ENCODE results near the gene USP21.

The USP21 gene

DNA sequence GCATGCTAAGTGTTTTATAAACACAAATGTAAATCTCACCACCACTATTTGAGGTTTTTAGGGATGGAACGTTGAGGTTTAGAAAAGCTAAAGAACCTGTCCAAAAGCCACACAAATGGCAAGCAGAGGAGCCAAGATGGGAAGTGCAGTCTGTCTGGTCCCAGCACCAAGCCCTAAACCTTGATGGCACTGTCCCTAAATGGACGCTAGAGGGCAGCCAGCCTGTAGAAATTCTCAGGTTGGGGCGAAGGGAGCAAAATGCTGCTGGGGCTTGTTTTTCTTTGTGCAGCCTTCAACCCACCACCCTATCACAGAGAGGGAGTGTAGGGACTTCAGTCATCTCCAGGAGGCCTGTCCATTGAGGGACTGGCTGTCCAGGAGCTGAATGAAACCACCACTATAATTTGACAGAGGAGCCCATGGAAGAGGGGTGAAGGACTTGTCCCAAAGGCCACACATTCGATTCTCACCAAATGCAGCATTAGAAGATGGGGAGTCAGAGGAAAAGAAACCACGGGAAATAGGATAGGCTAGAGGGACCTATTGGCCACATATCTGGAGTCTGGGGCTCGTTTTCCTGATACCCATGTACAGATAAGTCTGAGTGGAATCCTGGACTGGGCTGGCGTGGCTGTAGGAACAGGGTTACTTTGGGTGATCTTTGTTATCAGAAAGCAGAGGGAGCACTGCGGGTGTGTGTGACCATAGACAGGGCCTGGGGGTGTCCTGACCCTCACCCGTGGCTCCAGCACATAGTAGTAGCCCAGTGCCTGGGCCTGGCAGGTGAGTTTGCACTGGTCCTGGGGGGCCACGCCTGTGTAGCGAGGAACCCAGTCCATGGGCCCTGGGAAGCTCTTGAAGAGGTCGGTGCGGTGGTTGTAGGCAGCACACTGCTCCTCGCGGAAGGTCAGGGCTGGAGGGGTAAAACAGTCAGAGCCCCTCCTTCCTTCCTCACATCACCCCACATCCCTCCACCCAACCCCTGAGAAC lies 33.5 kb downstream of the USP21 start:
- Histone ChIP-seq H3K4me1 (ENCODE audit: control insufficient read depth, insufficient read depth, low read length) (peaks cover 15% of the 10 kb centered on the region), H3K27ac (ENCODE audit: insufficient read depth, low read depth, low read length, poor library complexity, severe bottlenecking) (no peak overlapping the region), H3K36me3 (ENCODE audit: control insufficient read depth, insufficient read depth, low read length) (no peaks in the 10 kb centered on the region), H3K9me3 (ENCODE audit: control insufficient read depth, low read length) (no peaks in the 10 kb centered on the region), H3K27me3 (ENCODE audit: control insufficient read depth, insufficient read depth, low read length, poor library complexity, severe bottlenecking) (no peaks in the 10 kb centered on the region), H3K4me3 (ENCODE audit: insufficient read depth, low read depth, low read length) (no peak overlapping the region)
- WGBS, 2 experiments, result 71 to 74% methylated on average over 15 of the region's 15 CpGs

DNA sequence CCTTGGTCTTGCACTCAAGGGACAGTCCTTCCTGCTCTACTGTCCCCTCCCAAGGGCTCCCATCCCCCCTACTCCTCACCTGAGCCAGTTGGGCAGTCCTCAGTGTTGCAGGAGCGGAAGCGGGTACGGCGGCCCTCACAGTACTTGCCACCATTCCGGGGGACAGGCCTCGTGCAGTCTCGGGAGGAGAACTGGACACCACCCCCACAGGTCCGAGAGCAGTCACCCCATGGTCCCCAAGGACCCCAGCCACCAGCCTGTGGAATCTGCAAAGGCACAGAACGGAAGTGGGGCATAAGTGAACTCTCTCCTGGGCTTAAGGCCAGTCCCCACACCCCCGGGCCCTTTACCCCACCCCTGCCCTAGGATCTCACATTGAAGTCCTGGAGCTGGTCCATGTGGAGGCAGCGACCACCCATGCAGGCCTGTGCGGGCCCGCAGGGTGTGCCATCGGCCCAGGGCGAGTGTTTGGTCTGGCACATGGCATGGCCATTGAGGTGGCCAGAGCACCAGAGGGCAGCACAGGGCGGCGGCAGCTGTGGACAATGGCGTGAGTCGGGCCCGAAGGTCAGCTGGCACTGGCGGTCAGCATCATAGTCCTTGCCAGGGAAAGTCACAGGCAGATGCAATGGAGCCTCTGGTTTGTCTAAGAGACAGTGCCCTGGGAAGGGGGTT lies 34.4 kb downstream of the USP21 start:
- peaks cover 24% of the 10 kb centered on the region for H3K4me1 ChIP-seq (ENCODE audit: control insufficient read depth, insufficient read depth, low read length)
- WGBS, 2 experiments, result 94 to 95% methylated on average over 21 of the region's 21 CpGs
- H3K27ac ChIP-seq (ENCODE audit: insufficient read depth, low read depth, low read length, poor library complexity, severe bottlenecking), result no peak overlapping the region
- no peaks in the 10 kb centered on the region for H3K9me3 ChIP-seq (ENCODE audit: control insufficient read depth, low read length)
- H3K36me3 ChIP-seq (ENCODE audit: control insufficient read depth, insufficient read depth, low read length), result no peaks in the 10 kb centered on the region
- no peaks in the 10 kb centered on the region for H3K27me3 ChIP-seq (ENCODE audit: control insufficient read depth, insufficient read depth, low read length, poor library complexity, severe bottlenecking)
- no peak overlapping the region for H3K4me3 ChIP-seq (ENCODE audit: insufficient read depth, low read depth, low read length)

DNA sequence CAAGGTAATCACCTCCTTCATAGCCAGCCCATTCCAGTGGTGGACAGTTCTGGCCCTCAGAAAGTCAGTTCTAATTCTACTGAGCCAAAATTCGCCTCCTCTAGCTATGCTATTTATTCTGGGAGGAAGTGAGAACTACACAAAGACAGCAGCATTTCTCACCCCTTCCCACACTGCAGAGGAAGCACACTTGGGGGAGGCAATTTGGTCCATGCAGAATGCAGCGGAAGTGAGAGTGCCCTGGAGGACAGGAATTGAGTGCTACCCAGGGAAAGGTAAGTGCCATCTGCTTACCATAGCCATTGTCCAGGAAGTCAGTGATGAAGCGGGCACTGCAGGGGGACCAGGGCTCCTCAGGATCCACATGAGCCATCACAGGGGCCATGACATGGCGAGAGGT lies 35.9 kb downstream of the USP21 start:
- H3K4me3 ChIP-seq (ENCODE audit: insufficient read depth, low read depth, low read length), result no peak overlapping the region

DNA sequence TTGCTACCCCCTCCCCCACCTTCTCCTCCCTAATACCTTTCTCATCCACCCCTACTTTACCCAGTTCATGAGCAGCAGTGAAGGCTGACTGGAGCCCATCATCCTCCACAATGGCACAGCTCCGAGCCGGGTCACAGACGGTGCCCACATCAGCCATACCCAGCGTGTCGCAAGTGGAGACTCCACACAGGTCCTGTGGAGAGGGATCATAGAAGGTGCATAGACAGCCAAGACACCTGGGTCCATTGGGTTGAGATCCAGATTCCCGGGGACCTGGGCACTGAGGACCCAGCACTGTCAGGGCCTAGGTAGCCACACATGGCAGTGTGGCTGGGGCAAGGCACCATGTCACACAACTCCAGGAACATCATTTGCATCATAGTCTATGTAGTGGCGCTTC lies 36.8 kb downstream of the USP21 start:
- Histone ChIP-seq H3K27me3 (ENCODE audit: control insufficient read depth, insufficient read depth, low read length, poor library complexity, severe bottlenecking) (no peaks in the 10 kb centered on the region), H3K36me3 (ENCODE audit: control insufficient read depth, insufficient read depth, low read length) (no peaks in the 10 kb centered on the region), H3K9me3 (ENCODE audit: control insufficient read depth, low read length) (no peaks in the 10 kb centered on the region), H3K27ac (ENCODE audit: insufficient read depth, low read depth, low read length, poor library complexity, severe bottlenecking) (no peak overlapping the region), H3K4me1 (ENCODE audit: control insufficient read depth, insufficient read depth, low read length) (peaks cover 48% of the 10 kb centered on the region), H3K4me3 (ENCODE audit: insufficient read depth, low read depth, low read length) (no peak overlapping the region)
- 96 to 97% methylated on average over 7 of the region's 7 CpGs for WGBS, 2 experiments

More for the DNA sequence above, 35.9 kb downstream of the USP21 start:
- Histone ChIP-seq H3K27ac (ENCODE audit: insufficient read depth, low read depth, low read length, poor library complexity, severe bottlenecking) (no peak overlapping the region), H3K36me3 (ENCODE audit: control insufficient read depth, insufficient read depth, low read length) (no peaks in the 10 kb centered on the region), H3K9me3 (ENCODE audit: control insufficient read depth, low read length) (no peaks in the 10 kb centered on the region), H3K27me3 (ENCODE audit: control insufficient read depth, insufficient read depth, low read length, poor library complexity, severe bottlenecking) (no peaks in the 10 kb centered on the region), H3K4me1 (ENCODE audit: control insufficient read depth, insufficient read depth, low read length) (peaks cover 39% of the 10 kb centered on the region)
- 90 to 94% methylated on average over 4 of the region's 4 CpGs for WGBS, 2 experiments

DNA sequence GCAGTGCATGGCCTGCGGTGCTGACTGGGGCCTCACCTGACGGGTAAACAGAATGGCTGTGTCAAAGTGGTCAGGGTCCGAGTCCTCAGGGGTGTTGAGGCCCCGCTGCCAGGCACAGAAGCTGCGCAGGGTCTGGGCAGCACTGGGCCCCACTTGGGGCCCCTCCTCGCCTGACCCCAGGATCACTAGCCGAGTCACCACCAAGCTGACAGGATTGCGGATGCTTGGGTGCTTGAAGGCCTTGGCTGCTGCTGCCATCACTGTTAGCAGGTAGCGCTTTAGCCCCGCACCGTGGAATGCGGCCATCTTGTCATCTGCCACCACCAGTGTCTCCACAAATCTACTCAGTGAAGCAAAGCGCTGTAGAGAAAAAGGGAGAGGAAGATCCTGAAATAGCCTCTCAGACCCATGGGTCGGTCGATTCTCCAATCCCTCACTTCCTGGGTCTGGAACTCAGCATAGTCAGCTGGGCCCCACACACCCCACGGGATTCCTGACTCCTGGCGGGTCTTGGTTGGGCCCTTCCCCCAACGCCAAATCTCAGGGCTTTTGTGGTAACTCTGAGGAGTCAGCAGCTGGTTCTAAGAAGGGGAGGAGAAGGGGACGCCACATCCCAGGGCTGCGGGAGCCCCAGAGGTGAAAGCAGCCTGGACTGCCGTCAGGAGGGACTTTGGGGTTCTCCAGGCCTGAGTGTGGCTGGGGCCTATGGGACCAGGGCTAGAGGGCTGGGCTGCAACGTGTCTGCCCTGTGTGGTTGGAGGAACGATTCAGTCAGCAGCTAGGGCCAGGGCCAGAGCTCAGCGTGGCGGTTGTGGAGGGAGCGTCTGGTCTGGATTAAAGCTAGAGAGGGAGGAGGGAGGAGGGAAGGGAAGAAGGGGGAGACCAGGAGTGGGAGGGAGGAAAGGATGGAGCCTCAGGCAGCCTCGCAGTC lies 37.5 kb downstream of the USP21 start:
- no peaks in the 10 kb centered on the region for H3K27me3 ChIP-seq (ENCODE audit: control insufficient read depth, insufficient read depth, low read length, poor library complexity, severe bottlenecking)
- H3K4me1 ChIP-seq (ENCODE audit: control insufficient read depth, insufficient read depth, low read length), result peaks cover 54% of the 10 kb centered on the region
- peak overlapping the region; percentile 16 for H3K4me3 ChIP-seq (ENCODE audit: insufficient read depth, low read depth, low read length)
- no peaks in the 10 kb centered on the region for H3K9me3 ChIP-seq (ENCODE audit: control insufficient read depth, low read length)
- no peaks in the 10 kb centered on the region for H3K36me3 ChIP-seq (ENCODE audit: control insufficient read depth, insufficient read depth, low read length)
- H3K27ac ChIP-seq (ENCODE audit: insufficient read depth, low read depth, low read length, poor library complexity, severe bottlenecking), result peak overlapping the region; percentile 40
- 70 to 72% methylated on average over 27 of the region's 27 CpGs for WGBS, 2 experiments

DNA sequence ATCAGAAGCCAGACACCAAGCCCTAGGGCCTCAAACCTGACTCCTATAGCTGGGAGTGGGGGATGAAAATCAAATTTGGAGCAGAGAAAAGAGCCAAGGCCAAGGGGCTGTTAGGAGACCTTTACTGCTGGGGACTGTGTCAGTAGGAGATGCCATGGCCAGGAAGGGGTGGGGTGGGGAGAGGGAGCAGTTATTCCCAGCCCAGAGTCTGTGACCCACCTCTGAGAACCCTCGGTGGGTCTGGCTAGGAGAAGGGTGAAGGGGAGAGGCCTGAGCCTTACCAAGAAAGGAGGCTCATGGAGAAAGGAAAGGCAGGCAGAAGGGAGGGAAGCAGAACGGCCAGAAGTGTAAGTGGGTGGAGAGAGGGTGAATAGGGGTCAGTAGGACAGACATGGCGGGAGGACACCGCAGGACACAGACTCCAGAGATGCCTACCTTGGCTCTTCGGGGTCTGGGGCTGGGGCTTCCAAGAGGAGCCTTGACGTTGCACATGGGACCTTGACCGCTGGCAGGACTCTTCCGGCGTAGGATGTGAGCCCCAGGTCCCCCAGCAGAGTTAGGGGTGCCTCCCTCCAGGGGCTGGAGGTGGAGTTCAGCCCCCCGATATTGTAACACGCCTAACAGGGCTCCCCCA lies 38.4 kb downstream of the USP21 start:
- H3K4me1 ChIP-seq (ENCODE audit: control insufficient read depth, insufficient read depth, low read length), result peaks cover 54% of the 10 kb centered on the region
- no peaks in the 10 kb centered on the region for H3K36me3 ChIP-seq (ENCODE audit: control insufficient read depth, insufficient read depth, low read length)
- WGBS, 2 experiments, result 86 to 87% methylated on average over 11 of the region's 11 CpGs
- H3K4me3 ChIP-seq (ENCODE audit: insufficient read depth, low read depth, low read length), result peak overlapping the region; percentile 7
- H3K9me3 ChIP-seq (ENCODE audit: control insufficient read depth, low read length), result no peaks in the 10 kb centered on the region
- H3K27ac ChIP-seq (ENCODE audit: insufficient read depth, low read depth, low read length, poor library complexity, severe bottlenecking), result no peak overlapping the region
- H3K27me3 ChIP-seq (ENCODE audit: control insufficient read depth, insufficient read depth, low read length, poor library complexity, severe bottlenecking), result no peaks in the 10 kb centered on the region

DNA sequence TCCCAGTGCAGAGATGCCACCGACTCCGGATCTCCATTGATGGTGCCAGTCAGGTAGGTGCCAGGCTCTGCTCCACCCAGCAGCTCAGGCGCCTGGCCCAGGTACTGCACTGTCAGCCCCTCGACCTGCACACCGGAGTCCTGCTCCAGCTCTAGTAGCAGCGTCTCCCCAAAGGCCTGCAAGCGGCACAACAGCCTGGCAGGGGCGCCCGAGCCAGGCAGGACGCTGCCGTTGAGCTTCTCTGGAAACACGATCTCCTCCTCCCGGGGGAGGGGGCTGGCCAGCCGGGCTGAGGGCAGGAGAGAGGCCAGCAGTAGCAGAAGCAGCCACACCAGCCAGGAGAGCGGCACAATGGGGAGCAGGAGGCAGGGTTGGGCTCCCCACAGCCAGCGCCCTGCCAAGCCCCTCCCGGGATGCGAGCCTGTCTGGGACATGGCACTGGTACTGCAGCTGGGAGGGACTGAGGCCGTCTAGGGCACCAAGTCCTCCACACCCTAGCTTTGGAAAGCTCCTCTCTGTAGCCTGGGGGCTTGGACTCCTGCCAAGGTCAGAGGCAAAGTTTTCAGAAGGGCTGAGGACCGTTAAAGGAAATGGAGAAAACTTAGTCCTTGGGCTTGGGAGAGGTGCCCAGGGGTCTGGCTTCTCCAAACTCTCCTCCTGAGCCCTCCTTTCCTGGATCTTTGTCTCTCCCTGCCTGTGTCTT lies 39.0 kb downstream of the USP21 start:
- Histone ChIP-seq H3K27ac (ENCODE audit: insufficient read depth, low read depth, low read length, poor library complexity, severe bottlenecking) (no peak overlapping the region), H3K36me3 (ENCODE audit: control insufficient read depth, insufficient read depth, low read length) (no peaks in the 10 kb centered on the region), H3K9me3 (ENCODE audit: control insufficient read depth, low read length) (no peaks in the 10 kb centered on the region), H3K27me3 (ENCODE audit: control insufficient read depth, insufficient read depth, low read length, poor library complexity, severe bottlenecking) (no peaks in the 10 kb centered on the region), H3K4me3 (ENCODE audit: insufficient read depth, low read depth, low read length) (peak overlapping the region; percentile 7), H3K4me1 (ENCODE audit: control insufficient read depth, insufficient read depth, low read length) (peaks cover 54% of the 10 kb centered on the region)
- 23 to 25% methylated on average over 20 of the region's 20 CpGs for WGBS, 2 experiments

DNA sequence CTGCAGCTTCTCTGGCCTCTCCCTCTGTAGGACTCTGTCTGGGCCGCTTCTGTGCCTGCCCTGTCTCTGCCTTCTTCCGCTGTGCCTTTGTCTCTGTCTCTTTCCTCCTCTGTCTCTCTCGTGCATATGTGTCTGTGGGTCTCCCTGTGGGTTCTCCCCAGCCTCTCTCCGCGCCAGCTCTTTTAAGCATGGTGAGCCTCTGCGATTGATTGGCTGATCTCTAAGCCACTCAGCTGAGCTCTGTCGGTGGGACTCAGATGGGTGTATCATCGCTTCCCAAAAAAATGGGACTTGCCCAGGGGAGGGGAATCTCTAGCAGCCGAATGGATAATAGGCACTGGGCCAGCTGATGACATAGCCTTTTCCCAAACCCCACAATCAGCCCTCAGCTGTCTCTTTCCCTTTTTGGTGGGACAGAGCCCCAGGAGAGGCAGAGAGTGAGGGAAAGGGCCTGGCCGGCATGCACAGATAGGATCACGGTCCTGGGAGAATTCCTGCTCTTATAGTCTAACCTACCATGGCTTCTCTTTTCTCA lies 39.7 kb downstream of the USP21 start, which contains the start of gene ADAMTS4:
ADAMTS4 (minus strand) TSS at position 158 of the 535 bp plus-strand sequence. CDS start 427 bp downstream, outside the sequence.
- Histone ChIP-seq H3K9me3 (ENCODE audit: control insufficient read depth, low read length) (no peaks in the 10 kb centered on the region), H3K4me1 (ENCODE audit: control insufficient read depth, insufficient read depth, low read length) (peaks cover 54% of the 10 kb centered on the region), H3K27me3 (ENCODE audit: control insufficient read depth, insufficient read depth, low read length, poor library complexity, severe bottlenecking) (no peaks in the 10 kb centered on the region), H3K36me3 (ENCODE audit: control insufficient read depth, insufficient read depth, low read length) (peaks cover 3% of the 10 kb centered on the region), H3K4me3 (ENCODE audit: insufficient read depth, low read depth, low read length) (peak within 1 kb of the TSS; percentile 7), H3K27ac (ENCODE audit: insufficient read depth, low read depth, low read length, poor library complexity, severe bottlenecking) (peak within 1 kb of the TSS; percentile 58)
- WGBS, 2 experiments, result 48 to 56% methylated on average over 11 of the region's 11 CpGs
